Activated CD8-positive, alpha-beta memory T cell treated with anti-CD3 and anti-CD28 coated beads for 4 hours (primary cell): ENCODE data around the gene NUP85.
"Not testable (repeated sequence)": the region's sequence is repeated elsewhere in the genome, so short reads cannot be mapped to it uniquely, and the experiment has no call there.

Experiments used
- DNase-seq, 2 donors: peaks; one replicate each; pipeline ENCODE4 v3.0.0-alpha.2; 2020; ENCODE audit warnings: low read depth in 2 of 2

Gene NUP85, protein sequence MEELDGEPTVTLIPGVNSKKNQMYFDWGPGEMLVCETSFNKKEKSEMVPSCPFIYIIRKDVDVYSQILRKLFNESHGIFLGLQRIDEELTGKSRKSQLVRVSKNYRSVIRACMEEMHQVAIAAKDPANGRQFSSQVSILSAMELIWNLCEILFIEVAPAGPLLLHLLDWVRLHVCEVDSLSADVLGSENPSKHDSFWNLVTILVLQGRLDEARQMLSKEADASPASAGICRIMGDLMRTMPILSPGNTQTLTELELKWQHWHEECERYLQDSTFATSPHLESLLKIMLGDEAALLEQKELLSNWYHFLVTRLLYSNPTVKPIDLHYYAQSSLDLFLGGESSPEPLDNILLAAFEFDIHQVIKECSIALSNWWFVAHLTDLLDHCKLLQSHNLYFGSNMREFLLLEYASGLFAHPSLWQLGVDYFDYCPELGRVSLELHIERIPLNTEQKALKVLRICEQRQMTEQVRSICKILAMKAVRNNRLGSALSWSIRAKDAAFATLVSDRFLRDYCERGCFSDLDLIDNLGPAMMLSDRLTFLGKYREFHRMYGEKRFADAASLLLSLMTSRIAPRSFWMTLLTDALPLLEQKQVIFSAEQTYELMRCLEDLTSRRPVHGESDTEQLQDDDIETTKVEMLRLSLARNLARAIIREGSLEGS

DNA sequence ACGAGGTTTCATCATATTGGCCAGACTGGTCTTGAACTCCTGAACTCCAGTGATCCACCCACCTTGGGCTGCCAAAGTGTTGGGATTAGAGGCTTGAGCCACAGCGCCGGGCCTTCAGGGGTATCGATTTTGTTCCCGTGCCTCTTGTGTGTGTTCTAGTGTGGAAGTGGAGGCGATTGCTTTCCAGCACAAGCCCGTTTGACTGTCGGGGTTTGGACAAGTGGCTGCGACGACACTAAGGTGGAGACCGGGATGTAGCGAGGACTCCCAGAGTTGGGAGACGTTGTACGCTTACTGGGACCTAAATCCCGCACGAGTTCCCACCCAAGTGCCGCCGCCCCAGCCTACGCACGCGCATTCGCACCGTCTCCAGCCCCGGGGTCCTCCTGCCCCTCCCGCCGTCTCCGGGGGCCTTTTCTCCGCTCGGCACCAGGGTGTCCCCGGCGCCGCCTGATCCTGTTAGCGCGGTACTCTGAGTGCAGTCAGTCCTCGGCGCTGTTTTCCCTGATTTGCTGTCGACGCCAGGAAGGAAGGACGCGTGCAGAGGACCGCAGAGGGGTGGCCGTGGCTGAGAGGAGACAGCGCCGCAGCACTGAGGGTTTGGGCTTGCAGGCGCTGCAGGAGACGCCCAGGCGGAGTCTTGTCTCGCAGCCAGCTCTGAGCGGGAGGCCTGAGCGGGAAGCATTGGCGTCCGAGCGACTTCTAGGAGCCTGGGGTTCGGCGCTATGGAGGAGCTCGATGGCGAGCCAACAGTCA lies at the start of gene NUP85:
Gene NUP85, plus strand, starts transcription at position 643 of the 756 bp plus-strand sequence. Its CDS starts 83 bp downstream, at position 726.
- DNase-seq: peak; percentile 81 to 84

DNA sequence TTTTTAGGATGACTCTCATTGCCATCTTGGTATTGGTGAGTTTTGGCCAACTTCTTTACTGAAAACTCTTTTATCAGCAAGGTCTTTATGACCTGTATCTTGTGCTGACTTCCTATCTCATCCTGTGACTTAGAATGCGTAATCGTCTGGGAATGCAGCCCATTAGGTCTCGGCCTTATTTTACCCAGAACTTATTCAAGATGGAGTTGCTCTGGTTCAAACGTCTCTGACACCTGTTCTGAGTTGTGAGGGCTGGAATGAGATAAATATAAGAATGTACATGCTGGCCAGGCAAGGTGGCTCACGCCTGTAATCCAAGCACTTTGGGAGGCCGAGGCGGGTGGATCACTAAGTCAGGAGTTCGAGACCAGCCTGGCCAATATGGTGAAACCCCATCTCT lies 47.0 kb upstream of the NUP85 start:
- not testable (repeated sequence) for DNase-seq

DNA sequence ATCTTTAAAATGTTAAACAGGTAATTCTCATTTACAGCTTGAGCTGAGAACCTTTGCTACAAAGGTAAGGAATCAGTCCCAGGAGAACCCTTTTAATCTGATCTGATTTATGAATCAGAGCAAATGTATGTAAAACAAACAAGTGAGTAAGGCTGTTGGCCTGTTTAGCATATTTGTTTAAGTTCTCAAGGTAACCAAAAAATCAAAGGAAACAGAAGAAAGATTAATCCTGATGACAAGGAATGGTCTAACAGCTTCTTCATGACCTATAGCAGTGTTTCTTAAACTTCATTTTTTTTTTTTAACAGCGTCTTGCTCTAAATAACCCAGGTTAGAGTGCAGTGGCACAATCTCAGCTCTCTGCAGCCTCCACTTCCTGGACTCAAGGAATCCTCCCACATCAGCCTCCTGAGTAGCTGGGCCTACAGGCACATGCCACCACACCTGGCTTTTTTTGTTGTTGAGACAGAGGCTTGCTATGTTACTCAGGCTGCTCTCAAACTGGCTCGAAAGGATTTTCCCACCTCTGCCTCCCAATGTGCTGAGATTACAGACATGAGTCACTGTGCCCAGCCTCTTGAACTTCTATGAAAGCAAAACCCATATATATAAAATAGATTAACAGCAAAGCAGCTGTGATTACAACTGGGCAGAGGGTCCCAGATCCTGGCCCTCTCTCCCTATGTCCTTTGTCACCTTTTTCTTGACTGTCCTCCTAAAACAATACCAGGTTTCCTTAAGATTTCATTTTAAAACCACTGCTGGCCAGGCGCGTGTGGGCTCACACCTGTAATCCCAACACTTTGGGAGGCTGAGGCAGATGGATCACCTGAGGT lies 46.1 kb upstream of the NUP85 start:
- DNase-seq: no peak

DNA sequence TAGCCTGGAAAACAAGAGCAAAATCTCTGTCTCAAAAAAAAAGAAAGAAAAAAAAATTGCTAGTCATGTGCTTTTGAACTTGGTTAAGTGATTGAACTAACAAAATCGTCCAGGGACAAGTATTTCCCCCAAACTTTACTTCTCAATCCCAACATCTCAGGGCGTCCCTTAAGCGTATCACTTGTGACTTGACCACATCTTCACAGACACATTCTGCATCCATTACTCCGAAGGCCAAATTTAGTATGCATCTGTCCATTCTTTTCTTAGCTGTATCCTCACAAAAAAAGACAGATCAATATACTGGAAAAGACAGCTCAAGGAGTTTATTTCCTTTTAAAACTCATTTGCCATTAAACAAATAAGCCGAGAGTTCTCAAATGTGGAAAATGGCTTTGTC lies 45.3 kb upstream of the NUP85 start:
- DNase-seq: no peak

DNA sequence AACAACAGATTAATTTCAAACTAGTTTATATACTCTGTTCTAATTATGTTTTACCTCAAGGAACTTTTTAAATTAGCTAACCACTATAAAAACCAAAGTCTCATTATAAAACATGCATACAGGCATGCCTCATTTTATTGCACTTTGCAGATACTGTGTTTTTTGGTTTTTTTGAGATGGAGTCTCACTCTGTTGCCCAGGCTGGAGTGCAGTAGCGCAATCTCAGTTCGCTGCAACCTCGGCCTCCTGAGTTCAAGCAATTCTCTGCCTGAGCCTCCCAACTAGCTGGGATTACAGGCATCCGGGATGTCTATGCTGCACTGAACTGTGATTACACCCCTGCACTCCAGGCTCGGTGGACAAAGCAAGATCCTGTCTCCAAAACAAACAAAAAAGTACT lies 42.4 kb upstream of the NUP85 start:
- no peak for DNase-seq

DNA sequence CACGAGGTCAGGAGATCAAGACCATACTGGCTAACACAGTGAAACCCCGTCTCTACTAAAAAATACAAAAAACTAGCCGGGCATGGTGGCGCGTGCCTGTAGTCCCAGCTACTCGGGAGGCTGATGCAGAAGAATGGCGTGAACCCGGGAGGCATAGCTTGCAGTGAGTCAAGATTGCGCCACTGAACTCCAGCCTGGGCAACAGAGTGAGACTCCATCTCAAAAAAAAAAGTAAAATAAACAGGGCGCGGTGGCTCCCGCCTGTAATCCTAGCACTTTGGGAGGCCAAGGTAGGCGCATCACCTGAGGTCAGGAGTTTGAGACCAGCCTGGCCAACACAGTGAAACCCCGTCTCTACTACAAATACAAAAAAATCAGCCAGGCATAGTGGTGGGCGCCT lies 40.9 kb upstream of the NUP85 start:
- DNase-seq: not testable (repeated sequence)

DNA sequence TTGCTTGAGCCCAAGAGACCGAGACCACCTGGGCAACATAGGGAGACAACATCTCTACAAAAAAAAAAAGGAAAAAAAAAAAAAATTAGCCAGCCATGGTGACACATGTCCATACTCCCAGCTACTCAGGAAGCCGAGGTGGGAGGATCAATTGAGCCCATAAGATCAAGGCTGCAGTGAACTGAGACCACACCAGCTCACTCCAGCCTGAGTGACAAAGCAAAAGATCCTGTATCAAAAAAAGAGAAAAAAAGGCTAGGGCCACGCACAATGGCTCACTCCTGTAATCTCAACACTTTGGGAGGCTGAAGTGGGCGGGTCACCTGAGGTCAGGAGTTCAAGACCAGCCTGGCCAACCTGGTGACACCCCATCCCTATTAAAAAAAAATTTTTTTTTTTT lies 36.5 kb upstream of the NUP85 start:
- DNase-seq: no peak

DNA sequence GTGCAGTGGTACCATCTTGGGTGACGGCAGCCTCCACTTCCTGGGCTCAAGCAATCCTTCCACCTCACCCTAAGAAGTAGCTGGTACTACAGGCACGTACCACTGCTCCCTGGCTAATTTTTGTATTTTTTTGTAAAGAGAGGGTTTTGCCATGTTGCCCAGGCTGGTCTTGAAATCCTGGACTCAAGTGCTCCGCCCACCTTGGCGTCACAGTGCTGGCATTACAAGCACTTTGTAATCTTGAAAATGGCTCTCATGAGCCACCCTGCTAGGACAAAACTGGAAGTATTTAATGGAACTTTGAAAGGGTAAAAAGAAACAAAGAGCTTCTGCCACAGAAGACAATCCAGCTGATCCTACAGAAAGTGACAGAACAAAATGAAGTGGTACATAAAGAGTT lies 32.0 kb upstream of the NUP85 start:
- DNase-seq: no peak

DNA sequence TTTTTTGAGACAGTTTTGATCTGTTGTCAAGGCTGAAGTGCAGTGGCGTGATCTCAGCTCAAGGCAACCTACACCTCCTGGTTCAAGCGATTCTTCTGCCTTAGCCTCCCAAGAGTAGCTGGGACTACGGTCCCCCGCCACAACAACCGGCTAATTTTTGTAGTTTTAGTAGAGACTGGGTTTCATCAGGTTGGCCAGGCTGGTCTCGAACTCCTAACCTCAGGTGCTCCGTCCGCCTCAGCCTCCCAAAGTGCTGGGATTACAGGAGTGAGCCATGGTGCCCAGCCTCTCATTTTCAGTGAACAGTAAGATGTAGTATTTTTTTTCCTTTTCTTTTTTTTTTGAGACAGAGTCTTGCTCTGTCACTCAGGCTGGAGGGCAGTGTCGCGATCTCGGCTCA lies 30.5 kb upstream of the NUP85 start:
- DNase-seq: no peak

DNA sequence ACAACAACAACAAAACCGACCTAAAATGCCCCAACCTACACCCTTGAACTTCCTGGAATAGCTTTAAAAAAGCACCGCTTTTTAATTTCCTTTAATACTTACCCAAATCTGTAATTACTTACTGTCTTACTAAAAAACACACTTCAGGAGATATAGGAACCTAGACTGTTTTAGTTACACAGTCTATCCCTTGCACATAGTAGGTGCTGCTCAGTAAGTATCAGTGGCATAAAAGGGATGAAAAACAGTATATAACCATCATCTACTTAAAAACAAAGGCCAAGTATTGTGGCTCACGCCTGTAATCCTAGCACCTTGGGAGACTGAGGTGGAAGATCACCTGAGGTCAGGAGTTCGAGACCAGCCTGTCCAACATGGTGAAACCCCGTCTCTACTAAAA lies 28.9 kb upstream of the NUP85 start:
- no peak for DNase-seq

DNA sequence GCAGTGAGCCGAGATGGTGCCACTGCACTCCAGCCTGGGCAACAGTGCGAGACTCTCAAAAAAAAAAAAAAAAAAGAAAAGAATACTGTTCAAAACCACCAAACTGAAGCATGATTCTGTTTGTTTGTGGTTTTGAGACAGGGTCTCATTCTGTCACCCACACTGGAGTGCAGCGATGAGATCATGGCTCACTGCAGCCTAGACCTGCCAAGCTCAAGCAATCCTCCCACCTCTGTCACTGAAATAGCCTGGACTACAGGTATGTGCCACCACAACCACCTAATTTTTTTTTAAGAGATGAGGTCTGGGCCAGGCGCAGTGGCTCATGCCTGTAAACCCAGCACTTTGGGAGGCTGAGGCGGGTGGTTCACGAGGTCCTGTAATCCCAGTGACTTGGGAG lies 27.0 kb upstream of the NUP85 start:
- no peak for DNase-seq

DNA sequence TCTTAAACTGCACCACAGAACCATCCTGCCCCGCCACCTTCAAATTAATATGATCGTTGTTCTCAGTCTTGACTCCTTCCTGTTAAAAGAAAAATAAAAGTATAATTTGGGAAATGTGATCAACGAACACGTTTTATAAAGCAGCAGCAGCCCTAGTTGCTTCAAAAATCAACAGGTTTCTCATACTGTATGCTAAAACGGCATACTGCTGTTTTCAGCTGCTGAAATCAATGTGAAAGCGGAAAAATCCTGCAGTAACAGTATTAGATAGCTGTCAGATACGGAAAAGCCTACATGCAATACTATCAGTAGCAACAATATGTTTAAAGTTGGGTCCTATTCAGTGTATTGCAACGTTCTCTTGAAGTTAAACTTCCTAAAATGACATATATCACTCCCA lies 24.4 kb upstream of the NUP85 start:
- no peak for DNase-seq

DNA sequence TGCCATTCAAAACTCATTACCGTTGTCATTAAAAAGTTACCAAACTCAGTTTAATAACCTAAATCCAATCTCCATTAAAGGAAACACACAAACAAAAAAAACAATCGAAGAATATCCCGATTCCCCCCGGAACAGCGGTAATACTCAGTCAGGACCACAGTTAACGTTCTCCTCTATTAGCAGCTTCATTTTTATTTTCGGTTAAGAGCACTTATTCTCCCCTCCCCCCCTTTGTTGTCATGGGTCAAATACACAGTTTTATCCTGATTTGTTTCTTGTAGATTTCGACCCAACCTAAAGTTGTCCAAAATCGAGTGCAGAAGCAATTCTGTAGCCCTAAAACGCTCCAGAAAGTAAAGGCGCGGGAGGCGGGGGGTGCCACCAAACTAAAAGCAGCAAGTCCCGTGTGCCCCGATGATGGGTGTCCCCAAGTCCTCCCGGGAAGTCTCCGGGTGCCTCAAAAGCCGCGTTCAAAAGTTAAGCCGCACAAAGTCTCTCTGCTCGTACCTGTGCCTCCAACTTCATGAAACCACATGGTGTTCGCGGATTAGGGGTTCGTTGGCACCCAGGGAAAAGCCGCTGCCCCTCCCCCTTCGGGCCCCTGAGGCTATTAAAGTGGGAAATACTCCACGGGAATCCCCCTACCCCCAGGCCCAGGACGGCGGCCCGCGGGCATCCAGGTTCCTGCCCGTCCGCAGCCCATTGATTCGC lies 23.7 kb upstream of the NUP85 start:
- DNase-seq: peak in 1 of 2 donors; percentile 3

DNA sequence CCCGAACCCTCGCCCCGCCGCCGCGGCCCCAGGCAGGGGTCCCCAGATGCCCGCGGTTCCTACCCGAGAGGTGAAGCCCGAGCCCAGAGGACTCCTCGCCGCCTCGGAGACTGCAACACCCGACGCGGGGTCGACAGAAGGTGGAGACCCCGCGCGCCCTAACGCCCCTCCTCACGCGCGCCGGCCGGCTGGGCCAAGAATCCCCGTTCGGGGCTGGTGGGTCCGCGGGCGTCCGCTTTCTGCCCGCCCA lies 23.2 kb upstream of the NUP85 start:
- no peak for DNase-seq

DNA sequence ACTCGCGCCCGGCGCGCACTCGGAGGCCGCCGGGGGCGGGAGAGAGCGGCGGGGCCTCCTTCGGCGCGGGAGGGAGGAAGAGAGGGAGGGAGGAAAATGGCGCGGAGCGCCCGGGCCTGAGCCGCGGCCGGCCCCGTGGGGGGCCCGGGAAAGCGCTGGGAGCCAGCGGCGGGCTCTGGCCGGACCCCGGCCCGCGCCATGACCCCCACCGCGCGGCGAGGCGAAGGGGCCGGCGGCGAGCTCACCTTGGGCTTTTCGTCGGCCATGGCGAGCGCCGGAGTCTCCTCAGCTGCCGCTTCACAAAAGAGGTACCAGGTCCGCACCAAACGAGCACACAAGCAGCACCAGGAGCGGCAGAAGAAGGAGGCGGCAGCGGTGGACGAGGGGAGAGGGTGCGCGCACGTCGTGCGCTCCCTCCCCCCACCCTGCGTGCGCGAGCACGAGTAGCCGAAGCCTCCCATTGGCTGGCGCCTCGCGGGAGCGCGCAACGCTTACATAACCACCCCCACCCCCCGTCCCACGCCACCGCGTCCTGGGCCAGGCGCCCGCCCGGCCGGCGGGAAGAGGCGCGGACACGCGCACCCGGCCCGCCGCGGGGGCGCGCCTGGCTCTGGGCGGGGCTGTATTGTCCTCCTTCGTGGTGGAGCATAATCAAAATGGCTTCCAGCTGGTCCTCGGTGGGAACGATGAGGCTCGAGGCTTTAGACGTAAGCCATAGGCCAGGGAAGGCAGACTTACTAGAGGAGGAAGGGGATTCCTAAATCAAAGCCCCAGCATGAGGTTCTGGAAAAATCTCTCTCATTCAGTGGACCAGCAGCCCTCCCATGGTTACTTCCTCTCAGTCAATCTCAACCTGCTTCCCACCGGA lies 22.7 kb upstream of the NUP85 start, which contains the start of gene SUMO2:
Gene SUMO2, minus strand, starts transcription at position 391 of the 868 bp plus-strand sequence. Its CDS starts 125 bp downstream, at position 266.
- DNase-seq: peak; percentile 90 to 91

DNA sequence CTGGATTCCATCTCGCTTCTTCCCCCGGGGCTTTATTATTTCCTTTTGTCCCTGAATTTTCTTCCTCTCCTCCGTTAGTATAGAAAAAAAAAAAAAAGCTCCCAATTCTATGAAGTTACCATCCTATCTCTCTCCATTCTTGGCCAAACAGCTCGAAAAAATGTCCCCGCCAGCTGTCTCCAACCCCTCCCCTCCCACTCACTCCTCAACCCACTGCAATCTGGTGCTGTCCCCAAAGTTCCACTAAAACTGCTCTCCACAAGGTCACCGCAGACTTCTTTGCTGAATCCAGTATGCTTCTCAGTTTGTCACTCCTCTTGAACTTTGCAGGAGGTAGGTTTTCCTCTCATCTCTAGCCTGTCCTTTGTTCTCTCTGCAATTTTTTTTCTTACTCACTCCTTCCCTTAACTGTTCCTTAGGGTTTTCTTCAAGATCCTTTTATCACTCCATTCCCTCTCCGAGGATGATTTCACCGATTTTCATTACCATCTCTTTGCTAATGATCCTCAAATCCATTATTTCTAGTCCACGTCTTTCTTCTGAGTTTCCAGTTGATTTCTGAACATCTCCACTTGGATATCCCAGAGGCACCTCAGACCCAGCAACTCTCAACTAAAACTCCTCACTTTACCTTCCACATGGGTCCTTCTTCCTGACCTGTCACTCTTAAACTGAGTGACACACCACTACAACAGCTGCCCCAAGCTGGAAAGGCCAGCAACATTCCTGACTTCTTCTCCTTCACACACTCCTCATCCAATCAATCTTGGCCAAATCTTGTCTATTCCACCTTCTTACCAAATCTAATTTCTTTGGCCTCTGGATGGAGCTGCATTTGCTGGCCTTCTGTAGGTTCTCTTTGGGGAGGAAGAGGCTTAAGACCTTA lies 21.2 kb upstream of the NUP85 start:
- no peak for DNase-seq

DNA sequence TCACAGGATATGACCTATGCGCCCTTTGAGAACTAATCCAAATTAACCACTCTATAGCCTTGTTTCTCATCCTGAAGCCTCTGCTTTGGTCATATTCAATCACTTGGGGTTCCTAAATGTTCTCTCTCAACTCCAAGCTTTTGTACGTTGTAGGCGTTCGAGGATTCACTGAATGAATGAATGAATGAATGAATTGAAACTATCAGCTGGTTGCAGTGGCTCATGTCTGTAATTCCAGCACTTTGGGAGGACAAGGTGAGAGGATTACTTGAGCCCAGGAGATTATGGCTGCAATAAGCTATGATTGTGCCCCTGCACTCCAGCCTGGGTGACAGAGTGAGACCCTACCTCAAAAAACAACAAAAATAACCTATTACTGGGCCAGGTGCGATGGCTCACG lies 16.9 kb upstream of the NUP85 start:
- DNase-seq: no peak

DNA sequence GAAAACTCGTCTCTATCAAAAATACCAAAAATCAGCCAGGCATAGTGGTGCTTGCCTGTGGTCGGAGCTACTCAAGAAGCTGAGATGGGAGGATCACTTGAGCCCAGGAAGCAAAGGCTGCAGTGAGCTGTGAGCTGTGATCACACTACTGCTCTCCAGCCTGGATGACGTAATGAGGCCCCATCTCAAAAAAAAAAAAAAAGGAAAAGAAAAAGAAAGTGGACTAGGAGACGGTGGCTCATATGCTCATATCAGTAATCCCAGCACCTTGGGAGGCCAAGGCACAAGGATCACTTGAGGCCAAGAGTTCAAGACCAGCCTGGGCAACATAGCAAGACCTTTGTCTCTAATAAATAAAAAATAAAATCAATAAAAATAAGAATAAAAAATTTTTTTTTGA lies 13.9 kb upstream of the NUP85 start:
- DNase-seq: no peak

DNA sequence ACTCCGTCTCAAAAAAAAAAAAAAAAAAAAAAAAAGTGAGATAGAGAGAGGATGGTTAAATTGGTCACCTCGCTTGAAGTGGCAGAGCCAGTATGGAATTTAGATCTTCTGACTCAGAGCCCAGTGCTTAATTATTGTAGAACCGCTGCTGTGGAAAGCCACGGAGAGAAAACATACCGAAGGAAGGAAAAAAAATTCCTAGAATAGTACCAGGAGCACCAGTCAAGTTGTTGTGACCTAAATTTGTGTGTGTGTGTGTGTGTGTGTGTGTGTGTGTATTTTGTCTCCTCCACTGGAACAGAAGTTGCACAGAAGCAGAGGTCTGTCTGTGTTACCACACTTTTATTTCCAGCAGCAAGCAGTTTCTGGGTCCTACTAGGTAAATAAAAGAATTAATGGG lies 10.6 kb upstream of the NUP85 start:
- no peak for DNase-seq
